Activated effector memory CD4-positive, alpha-beta T cell treated with anti-CD3 and anti-CD28 coated beads, Interleukin-2, amount 50 U/mL, for 16 hours (primary cell): ENCODE results near the gene MPEG1.

ENCODE experiments used
- DNase-seq: peaks from one replicate; pipeline ENCODE4 v3.0.0-alpha.2; 2020

MPEG1 gene, protein sequence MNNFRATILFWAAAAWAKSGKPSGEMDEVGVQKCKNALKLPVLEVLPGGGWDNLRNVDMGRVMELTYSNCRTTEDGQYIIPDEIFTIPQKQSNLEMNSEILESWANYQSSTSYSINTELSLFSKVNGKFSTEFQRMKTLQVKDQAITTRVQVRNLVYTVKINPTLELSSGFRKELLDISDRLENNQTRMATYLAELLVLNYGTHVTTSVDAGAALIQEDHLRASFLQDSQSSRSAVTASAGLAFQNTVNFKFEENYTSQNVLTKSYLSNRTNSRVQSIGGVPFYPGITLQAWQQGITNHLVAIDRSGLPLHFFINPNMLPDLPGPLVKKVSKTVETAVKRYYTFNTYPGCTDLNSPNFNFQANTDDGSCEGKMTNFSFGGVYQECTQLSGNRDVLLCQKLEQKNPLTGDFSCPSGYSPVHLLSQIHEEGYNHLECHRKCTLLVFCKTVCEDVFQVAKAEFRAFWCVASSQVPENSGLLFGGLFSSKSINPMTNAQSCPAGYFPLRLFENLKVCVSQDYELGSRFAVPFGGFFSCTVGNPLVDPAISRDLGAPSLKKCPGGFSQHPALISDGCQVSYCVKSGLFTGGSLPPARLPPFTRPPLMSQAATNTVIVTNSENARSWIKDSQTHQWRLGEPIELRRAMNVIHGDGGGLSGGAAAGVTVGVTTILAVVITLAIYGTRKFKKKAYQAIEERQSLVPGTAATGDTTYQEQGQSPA

GRCh38 chr11:59212744-59213631 is at the start of gene MPEG1:
Gene MPEG1, minus strand, starts transcription at chr11:59212927. Its CDS starts 62 bp downstream, at chr11:59212865.
- no peak for DNase-seq

GRCh38 chr11:59262177-59262818 is 49.6 kb upstream of the MPEG1 start:
- DNase-seq = no peak

DNA sequence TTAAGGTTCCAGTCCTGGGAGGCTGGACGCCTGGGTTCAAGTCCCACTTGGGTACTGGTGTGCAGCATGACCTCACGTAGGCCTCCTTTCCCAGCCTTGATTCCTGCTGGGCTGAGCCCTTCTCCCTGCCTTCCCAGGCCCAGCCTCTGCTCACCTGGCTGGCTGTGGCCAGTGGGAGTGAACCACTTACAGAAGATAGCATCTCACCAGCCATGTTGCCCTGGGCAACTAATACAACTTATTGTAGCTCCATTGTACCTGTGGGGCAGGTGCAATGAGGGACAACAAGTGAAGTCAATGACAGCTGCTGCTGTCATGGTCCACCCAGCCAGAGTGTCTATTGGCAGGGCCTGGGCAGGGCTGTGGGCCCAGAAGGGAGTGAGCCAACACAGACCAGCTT is 48.4 kb upstream of the MPEG1 start:
- no peak for DNase-seq

GRCh38 chr11:59259867-59260475 is 47.2 kb upstream of the MPEG1 start:
- no peak for DNase-seq

DNA sequence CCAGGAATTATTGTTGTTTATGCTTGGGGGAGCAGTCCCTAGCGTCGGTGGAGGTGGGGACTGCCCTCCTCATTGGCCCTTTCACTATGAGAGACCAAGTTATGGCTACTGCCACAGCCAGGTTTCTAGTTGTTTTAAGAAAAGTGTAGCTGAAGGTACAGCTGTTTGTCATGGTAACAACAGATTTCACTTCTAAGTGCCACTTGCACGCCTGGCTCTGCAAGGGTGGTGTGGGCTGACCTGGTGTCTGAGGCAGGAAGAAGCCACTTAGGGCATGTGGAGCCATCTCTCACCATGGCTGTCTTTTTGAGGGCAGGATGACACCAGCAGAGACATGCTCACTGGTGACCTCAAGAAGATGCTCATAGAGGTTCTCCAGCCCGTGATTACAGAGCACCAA is 46.3 kb upstream of the MPEG1 start:
- DNase-seq = no peak

DNA sequence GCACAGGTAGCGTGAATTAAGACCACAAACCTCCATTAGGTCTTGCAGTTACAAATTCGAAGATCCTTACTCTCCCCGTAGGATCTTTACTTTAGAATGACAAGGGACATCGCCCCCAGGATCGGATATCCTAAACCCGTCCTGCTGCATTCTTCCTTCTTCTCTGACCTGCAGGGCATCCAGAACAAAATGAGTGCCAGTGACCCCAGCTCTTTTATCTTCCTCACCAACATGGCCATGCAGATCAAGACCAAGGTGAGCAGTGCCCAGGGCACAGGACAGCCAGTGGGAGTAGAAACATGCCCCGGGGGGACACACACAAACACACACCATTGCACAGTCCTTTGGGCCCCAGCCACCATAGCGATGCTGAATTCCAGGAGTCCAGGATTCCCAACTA is 42.6 kb upstream of the MPEG1 start:
- DNase-seq = no peak

- no peak for DNase-seq
Observed at GRCh38 chr11:59254286-59254685, 41.6 kb upstream of the MPEG1 start.

DNA sequence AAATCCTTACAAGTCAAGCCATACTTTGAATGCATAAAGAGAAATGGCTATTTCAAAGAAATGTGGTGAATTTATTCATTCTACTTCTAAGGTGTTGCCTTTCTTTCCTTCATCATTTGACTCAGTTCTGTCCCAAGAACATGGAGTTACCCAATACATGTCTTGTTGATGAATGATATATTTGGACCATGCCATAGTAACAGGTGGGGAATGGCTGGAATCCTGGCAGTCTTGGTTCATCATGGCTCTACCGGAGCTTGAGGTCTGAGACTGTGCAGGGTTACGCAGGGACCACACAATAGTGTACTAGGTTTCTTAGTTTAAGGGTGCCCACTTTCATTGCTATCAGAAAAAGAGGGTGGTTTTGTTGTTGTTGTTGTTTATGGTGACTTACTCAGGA is 40.3 kb upstream of the MPEG1 start:
- no peak for DNase-seq

GRCh38 chr11:59249535-59249934 is 36.8 kb upstream of the MPEG1 start:
- DNase-seq = no peak

DNA sequence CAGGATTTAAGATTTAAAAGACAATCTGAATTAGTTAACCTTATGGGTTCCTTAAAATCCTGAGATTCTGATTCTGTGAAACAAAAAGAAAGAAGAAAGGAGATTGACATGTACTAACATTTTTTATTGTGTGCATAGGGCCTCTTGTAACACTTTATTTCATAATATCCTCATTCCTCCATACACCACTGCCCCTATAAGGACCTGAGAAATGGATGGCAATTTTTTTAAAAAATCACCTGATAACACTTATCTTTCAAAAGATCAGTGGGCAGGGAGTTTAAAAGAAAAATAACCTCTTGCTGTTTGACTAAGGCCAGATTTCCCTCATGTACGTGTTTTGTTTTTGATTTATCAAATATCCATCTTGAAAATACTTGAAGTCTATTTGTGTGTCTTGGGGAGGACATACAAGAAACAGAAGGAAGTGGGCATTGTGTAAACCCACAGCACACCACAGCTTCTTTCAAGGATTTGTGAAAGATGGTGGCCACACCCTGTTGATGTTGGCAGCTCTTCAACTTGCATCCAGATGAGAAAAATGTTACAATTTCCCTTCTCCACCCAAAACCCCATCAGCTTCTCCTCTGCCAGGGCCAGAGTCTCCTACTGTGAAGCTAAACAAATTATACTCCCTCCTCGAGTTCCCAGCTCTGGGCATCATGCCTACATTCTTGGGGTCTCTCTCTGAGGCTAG is 35.0 kb upstream of the MPEG1 start:
- no peak for DNase-seq

GRCh38 chr11:59243633-59244032 is 30.9 kb upstream of the MPEG1 start:
- no peak for DNase-seq

DNA sequence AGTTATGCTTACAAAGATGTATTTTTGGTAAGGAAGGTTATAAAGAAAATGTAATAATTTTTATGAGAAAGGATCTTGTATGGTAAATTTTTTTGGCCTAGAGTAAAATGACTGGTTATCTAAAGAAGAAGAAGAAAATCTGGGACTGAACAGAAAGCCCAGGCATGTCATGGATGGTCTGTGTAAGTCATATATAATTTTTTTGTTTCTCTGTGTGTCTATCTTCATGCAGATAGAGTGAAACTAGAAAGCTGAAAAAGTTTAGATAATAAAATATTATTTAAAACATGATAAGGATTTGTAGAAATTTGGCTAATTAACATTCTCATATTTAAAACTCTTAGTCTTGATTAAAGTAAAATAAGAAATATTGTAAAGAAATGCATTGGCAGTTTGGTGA is 27.6 kb upstream of the MPEG1 start:
- no peak for DNase-seq

DNA sequence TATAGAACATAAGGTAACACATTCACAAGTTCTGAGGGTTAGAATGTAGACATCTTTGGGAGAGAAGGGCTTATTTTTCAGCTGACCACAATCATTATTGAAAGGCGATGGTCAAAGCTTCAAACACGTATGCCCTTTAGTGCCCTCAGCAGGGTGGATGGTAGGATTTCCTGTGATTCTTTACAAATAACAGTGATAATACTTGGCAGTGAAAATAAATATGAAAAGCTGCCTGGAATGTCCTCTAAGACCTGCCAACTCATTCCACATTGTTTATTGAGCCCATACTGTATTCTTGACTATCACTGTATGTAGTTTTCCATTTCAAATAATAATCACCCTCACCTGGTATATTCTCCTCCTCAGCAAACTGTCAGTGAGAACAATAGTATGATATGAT is 13.7 kb upstream of the MPEG1 start:
- no peak for DNase-seq

DNA sequence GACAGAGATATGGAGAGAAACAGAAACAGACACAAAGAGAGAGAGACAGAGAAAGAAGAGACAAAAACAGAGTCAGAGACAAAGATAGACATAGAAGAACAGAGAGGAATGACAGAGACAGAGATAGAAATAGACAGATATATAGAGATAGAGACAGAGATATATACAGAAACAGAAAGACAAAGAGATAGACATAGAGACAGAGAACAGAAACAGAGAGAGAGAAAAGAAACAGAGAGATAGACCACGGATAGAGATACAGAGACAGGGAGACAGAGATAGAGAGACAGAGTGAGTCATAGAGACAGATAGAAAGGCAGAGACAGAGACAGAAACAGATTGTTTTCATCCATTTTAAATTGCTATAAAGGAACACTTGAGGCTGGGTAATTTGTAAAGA is 12.3 kb upstream of the MPEG1 start:
- no peak for DNase-seq

DNA sequence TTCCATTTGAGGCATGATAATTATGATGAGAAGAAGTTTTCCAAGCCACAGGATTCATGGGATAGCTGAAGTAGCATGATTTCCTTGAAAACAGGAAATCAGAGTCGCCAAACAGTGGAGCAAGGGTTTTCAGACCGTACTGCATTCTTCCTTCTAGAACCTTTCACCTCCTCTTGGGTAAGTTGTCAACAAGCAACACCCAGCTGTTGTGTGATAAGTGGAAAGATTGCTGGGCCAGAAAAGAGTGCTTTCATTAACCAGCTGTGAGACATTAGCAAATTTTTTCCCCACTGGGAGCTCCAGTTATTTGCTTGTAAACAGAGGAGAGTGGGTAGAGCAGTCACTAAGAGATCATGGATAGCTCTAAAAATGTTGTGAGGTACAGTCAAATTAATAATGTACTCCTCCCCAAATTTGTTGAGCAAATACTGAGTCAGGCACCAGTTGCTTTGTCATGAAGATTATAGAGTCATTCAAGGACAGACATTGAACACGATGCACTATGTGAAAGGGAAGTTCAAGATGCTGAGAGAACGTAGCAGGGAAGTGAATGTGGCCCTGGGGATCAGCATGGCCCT is 11.7 kb upstream of the MPEG1 start:
- no peak for DNase-seq

DNA sequence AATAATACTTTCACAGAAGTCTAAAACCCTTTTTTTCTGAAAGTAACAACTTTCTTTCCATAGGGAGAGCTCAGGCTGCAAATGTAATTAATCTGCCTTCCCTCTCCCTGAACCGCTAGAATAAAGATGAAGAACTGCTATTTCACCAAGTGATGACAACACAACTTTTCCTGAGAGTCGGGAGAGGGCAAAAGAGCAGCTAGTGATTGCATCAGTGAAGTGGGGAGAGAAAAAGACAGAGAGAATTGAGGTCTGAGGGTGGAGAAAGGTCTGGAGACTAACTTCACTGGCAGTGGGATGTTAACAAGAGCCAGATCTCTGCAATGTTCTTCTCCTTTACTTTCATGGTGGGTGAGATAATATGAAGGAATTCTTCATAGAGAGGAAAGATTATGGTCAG is 10.9 kb upstream of the MPEG1 start:
- DNase-seq = no peak

GRCh38 chr11:59223177-59223576 is 10.4 kb upstream of the MPEG1 start:
- DNase-seq = no peak

- no peak for DNase-seq
Observed at GRCh38 chr11:59222464-59223060, 9.8 kb upstream of the MPEG1 start.

DNA sequence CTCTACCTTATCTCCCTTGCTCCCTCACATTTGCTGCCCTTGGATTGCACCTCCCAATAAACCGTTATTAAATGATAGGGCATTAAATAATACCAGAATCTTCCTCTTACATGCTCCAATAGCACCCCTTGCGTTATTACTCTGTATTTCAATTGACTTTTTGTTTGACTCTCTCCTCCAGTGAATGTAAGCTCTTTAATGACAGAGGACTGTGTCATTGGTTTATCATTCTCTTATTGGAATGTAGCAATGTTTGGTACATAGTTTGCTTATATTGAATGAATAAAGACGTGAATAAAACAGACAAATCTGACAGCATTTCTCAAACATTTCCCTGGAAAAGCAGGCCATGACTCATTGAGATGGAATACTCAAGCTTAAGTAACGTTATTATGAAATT is 8.7 kb upstream of the MPEG1 start:
- DNase-seq = no peak

GRCh38 chr11:59219836-59220235 is 7.1 kb upstream of the MPEG1 start:
- no peak for DNase-seq

GRCh38 chr11:59218893-59219292 is 6.2 kb upstream of the MPEG1 start:
- DNase-seq = no peak
